Heart left ventricle (tissue), 16 donors: Measurements from ENCODE around the gene NFATC1. TPM values are rescaled to one million over a fixed set of nuclear protein-coding genes. Genes with fewer than 3 reads are reported as not detected.

Source experiments
- ATAC-seq, 4 donors: fragments of 200-7000 bp; cut with Tn5 transposase; one replicate each; pipeline ENCODE4 v1.9.1; 2020 to 2022; ENCODE audit warnings: moderate library complexity in 4 of 4, mild to moderate bottlenecking in 3 of 4, moderate number of reproducible peaks in 1 of 4
- DNase-seq, 5 donors: peaks; one replicate each; pipeline ENCODE4 v3.0.0-alpha.2; 2020
- H3K27ac ChIP-seq, 12 donors: fragments of 200-600 bp; sonication (generic) in 4 of 12; one replicate each; pipeline versions ENCODE4 v1.5.0 to v1.8.0; 2016 to 2022; ENCODE audit warnings: mild to moderate bottlenecking in 2 of 12
- H3K27me3 ChIP-seq, 9 donors: fragments of 200-600 bp; sonication (generic) in 2 of 9; one replicate each; pipeline versions ENCODE4 v1.5.1 to v1.8.0; 2016 to 2022; ENCODE audit warnings: mild to moderate bottlenecking in 3 of 9
- H3K36me3 ChIP-seq, 9 donors: fragments of 200-600 bp; sonication (generic) in 2 of 9; one replicate each; pipeline versions ENCODE4 v1.5.0 to v1.8.0; 2018 to 2022; ENCODE audit warnings: mild to moderate bottlenecking in 2 of 9
- H3K4me1 ChIP-seq, 12 donors: fragments of 200-600 bp; sonication (generic) in 4 of 12; one replicate each; pipeline versions ENCODE4 v1.5.0 to v1.8.0; 2016 to 2022; ENCODE audit warnings: mild to moderate bottlenecking in 3 of 12
- H3K4me3 ChIP-seq, 12 donors: fragments of 200-600 bp; sonication (generic) in 4 of 12; one replicate each; pipeline versions ENCODE4 v1.5.0 to v1.8.0; 2017 to 2022; ENCODE audit warnings: mild to moderate bottlenecking in 9 of 12, moderate library complexity in 4 of 12
- H3K9me3 ChIP-seq, 12 donors: fragments of 200-600 bp; sonication (generic) in 4 of 12; one replicate each; pipeline versions ENCODE4 v1.5.0 to v1.8.0; 2016 to 2022; ENCODE audit warnings: mild to moderate bottlenecking in 1 of 12
- POLR2A ChIP-seq, 2 donors: fragments of 450-650 bp; IDR thresholded peaks; one replicate each; pipeline ENCODE4 v1.6.1; 2017; ENCODE audit warnings: antibody characterized with exemption in 2 of 2, mild to moderate bottlenecking in 2 of 2, moderate library complexity in 2 of 2
- WGBS, 4 donors: extraction: QIAGEN DNeasy Blood & Tissue Kit in 2 of 4; methylation state at CpG; one replicate each; pipeline versions ENCODE4 v1.1.5 to v1.1.7; 2013 to 2018; 5-methylcytosine and 5-hydroxymethylcytosine counted together
- intact Hi-C, 10 donors: fragments of 100-400 bp; cut with DNase I; formaldehyde crosslinking; loops; one replicate each; pipeline versions ENCODE4 v1.11.1 to v1.14.2; 2022
- polyA plus RNA-seq, 2 donors: library from polyadenylated mRNA; stranded (reverse); fragments of 200-250 nt; gene quantifications; one replicate each; pipeline ENCODE4 v1.2.3, GENCODE V29; 2013
- total RNA-seq, 9 donors: library from RNA; depleted of rRNA in 2 of 9; stranded (reverse); fragments of >200 nt in 2 of 9; fragmentation: NEBNext Ultra II Directional in 3 of 9; extraction: Animal tissue kit (Norgen Biotek cat#: 25700) in 3 of 9; gene quantifications; one replicate each; pipeline versions ENCODE4 v1.1.0 to v1.2.4, GENCODE V29; 2016 to 2023
- TF ChIP-seq, protein P1 (sequence below), 12 donors: fragments of 200-600 bp; sonication (generic) in 4 of 12; IDR thresholded peaks; one replicate each; pipeline versions ENCODE4 v1.5.0 to v1.8.0; 2018 to 2022; ENCODE audit warnings: antibody characterized with exemption in 12 of 12, mild to moderate bottlenecking in 5 of 12
- donor health status: ischemic (EF 13 %, LVEDD 7.1; RV severe dilation, severe dysfunction).
- donor health status: healthy with polysubstance abuse.
- donor health status: DM: no; HTN: yes; CAD: no.
- donor health status: DM: no; HTN: no; CAD: no.
- donor health status: ischemic (EF 25% LVEDD 6.9; RV normal size, moderate dysfunction).
- donor health status: ischemic (EF 25% LVEDD 5.7; RV mildly dilated, moderate dysfunction).
- donor health status: healthy.
- donor health status: DM: yes; HTN: yes; CAD: no.
- donor health status: ischemic (EF 35%, LVEDD 5.7; RV mildly dilated, moderate dysfunction).
- donor health status: nonischemic (EF 11% LVEDD 7.7; RV severe dilation, severe dysfunction).
- donor health status: DM: yes; HTN: yes; CAD: no.
- donor health status: PGD.
- donor health status: ischemic (EF 29% LVEDD 5.4; RV normal size, mild dysfunction).
- donor health status: nonischemic (EF 23%, LVEDD 6.1; RV moderate dilation, normal function).

The NFATC1 gene
- total and polyA plus RNA-seq, 11 donors = 6.5 to 26.7 (median 15.3) TPM

DNA sequence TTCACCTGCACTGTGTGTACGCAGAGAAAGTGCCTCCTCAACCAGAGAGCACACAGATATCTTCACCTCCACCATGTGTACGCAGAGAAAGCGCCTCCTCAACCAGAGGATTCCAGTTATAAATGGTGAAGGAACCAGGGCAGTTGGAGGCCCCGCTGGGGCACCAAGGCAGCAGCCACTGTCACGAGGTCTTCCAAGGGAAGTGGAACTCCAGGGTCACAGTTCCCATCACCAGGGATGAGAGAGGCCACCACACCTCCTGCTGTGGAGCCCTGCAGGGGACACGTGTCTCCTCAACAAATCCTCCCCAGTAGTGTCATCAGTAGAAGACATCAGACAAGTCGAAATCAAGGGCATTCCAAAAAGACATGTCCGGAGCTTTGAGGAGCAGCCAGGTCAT, 28.2 kb upstream of the NFATC1 start:
- Histone ChIP-seq H3K27me3 (no peaks in the 10 kb centered on the region), H3K9me3 (no peaks in the 10 kb centered on the region), H3K4me3 (no peak overlapping the region), H3K4me1 (peaks cover 0 to 6% (median 0%) of the 10 kb centered on the region in 12 donors), H3K36me3 (peaks cover 0 to 26% (median 19%) of the 10 kb centered on the region in 9 donors), H3K27ac (no peak overlapping the region)
- WGBS, 4 donors = 87 to 92% (median 89%) methylated on average over 6 to 8 of the region's 8 CpGs
- intact Hi-C loops = no loop called here
- ATAC-seq = peak in 1 of 4 donors; percentile 18
- DNase-seq = peak in 1 of 5 donors; percentile 29
- TF ChIP-seq, protein P1, sequence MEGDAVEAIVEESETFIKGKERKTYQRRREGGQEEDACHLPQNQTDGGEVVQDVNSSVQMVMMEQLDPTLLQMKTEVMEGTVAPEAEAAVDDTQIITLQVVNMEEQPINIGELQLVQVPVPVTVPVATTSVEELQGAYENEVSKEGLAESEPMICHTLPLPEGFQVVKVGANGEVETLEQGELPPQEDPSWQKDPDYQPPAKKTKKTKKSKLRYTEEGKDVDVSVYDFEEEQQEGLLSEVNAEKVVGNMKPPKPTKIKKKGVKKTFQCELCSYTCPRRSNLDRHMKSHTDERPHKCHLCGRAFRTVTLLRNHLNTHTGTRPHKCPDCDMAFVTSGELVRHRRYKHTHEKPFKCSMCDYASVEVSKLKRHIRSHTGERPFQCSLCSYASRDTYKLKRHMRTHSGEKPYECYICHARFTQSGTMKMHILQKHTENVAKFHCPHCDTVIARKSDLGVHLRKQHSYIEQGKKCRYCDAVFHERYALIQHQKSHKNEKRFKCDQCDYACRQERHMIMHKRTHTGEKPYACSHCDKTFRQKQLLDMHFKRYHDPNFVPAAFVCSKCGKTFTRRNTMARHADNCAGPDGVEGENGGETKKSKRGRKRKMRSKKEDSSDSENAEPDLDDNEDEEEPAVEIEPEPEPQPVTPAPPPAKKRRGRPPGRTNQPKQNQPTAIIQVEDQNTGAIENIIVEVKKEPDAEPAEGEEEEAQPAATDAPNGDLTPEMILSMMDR (IDR thresholded peaks at IDR 0.05) = no peak

DNA sequence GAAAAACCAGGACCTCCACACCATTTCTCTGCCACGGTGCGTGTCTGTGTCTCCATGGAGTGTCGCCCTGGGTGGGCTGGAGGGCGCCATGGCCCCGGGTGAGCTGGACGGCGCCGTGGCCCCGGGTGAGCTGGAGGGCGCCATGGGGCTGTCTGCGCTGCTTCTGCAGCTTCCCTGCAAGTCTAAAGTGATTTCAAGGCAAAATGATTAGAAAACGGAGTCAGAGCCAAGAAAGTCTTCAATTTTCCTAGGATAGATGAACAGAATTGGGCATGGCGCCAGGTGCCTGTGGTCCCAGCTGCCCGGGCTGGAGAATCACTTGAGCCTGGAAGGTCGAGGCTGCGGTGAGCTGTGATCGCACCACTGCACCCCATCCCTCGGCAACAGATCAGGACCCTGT, 27.7 kb upstream of the NFATC1 start:
- peak in 1 of 4 donors; percentile 23 for ATAC-seq
- DNase-seq = peak in 2 of 5 donors; percentile 12 to 51
- WGBS, 4 donors = 77 to 91% (median 83%) methylated on average over 18 of the region's 18 CpGs
- TF ChIP-seq POLR2A (IDR thresholded peaks at IDR 0.05) = no peak
- TF ChIP-seq, protein P1 (IDR thresholded peaks at IDR 0.05) = no peak
- intact Hi-C loops = no loop called here
- no peaks in the 10 kb centered on the region for H3K27me3 ChIP-seq
- H3K4me1 ChIP-seq = peaks cover 0 to 6% (median 0%) of the 10 kb centered on the region in 12 donors
- no peak overlapping the region for H3K4me3 ChIP-seq
- H3K9me3 ChIP-seq = no peaks in the 10 kb centered on the region
- H3K36me3 ChIP-seq = peaks cover 0 to 21% (median 15%) of the 10 kb centered on the region in 9 donors
- no peak overlapping the region for H3K27ac ChIP-seq

- TF ChIP-seq, protein P1 (IDR thresholded peaks at IDR 0.05) = no peak
- Histone ChIP-seq H3K4me1 (peaks cover 0 to 6% (median 0%) of the 10 kb centered on the region in 12 donors), H3K9me3 (no peaks in the 10 kb centered on the region), H3K36me3 (peaks cover 0 to 18% (median 10%) of the 10 kb centered on the region in 9 donors), H3K27me3 (no peaks in the 10 kb centered on the region), H3K4me3 (no peak overlapping the region), H3K27ac (no peak overlapping the region)
- 56 to 75% (median 61%) methylated on average over 15 of the region's 15 CpGs for WGBS, 4 donors
- DNase-seq (peak in 1 of 5 donors; percentile 37), ATAC-seq (peak in 1 of 4 donors; percentile 59)
- intact Hi-C loops = no loop called here
Observed at GRCh38 chr18:79368681-79369080, 27.0 kb upstream of the NFATC1 start.

- Histone ChIP-seq H3K27ac (no peak overlapping the region), H3K4me3 (no peak overlapping the region), H3K36me3 (peaks cover 0 to 20% (median 12%) of the 10 kb centered on the region in 9 donors), H3K4me1 (peaks cover 0 to 6% (median 0%) of the 10 kb centered on the region in 12 donors), H3K27me3 (no peaks in the 10 kb centered on the region), H3K9me3 (no peaks in the 10 kb centered on the region)
- TF ChIP-seq POLR2A (IDR thresholded peaks at IDR 0.05) = no peak
- TF ChIP-seq, protein P1 (IDR thresholded peaks at IDR 0.05) = no peak
- DNase-seq = no peak
- WGBS, 4 donors = 79 to 85% (median 84%) methylated on average over 14 of the region's 14 CpGs
- no peak for ATAC-seq
- intact Hi-C loops = loop anchor here in 1 of 10 donors (10.0 kb wide), 1 partner anchor 543 kb away; no protein-coding TSS in a partner anchor
Observed at GRCh38 chr18:79371561-79372121, 24.1 kb upstream of the NFATC1 start.
